ENCODE measurements around the gene CYP4F12. TPM values are rescaled to one million over a fixed set of nuclear protein-coding genes. Genes with fewer than 3 reads are reported as not detected.
"Not testable (repeated sequence)": the region's sequence is repeated elsewhere in the genome, so short reads cannot be mapped to it uniquely, and the experiment has no call there.

CYP4F12 gene
- total and polyA plus RNA-seq, 4 donors, result 2.2 to 7.6 (median 6.0) TPM

- 57% methylated on average over 3 of the region's 3 CpGs for WGBS (ENCODE audit: insufficient coverage)
- Histone ChIP-seq H3K4me1 (ENCODE audit: control insufficient read depth, insufficient read depth, low read length) (peaks cover 15% of the 10 kb centered on the region), H3K27me3 (ENCODE audit: control insufficient read depth, insufficient read depth, low read length) (peaks cover 2% of the 10 kb centered on the region), H3K9me3 (ENCODE audit: control insufficient read depth, insufficient read depth, low read length) (no peaks in the 10 kb centered on the region), H3K36me3 (ENCODE audit: control insufficient read depth, insufficient read depth, low read length) (no peaks in the 10 kb centered on the region), H3K27ac (ENCODE audit: low read depth, low read length) (no peak overlapping the region), H3K4me3 (ENCODE audit: low read depth, low read length) (no peak overlapping the region)
- no peak for DNase-seq (ENCODE audit: low read depth in 4 of 6, low spot score in 6 of 6)
These were observed 28.1 kb upstream of the CYP4F12 start for GRCh38 chr19:15644816-15645215.

- no peak overlapping the region for H3K27ac ChIP-seq (ENCODE audit: low read depth, low read length)
- H3K36me3 ChIP-seq (ENCODE audit: control insufficient read depth, insufficient read depth, low read length), result no peaks in the 10 kb centered on the region
- 73% methylated on average over 2 of the region's 2 CpGs for WGBS (ENCODE audit: insufficient coverage)
- H3K4me1 ChIP-seq (ENCODE audit: control insufficient read depth, insufficient read depth, low read length), result no peaks in the 10 kb centered on the region
- no peak for DNase-seq (ENCODE audit: low read depth in 4 of 6, low spot score in 6 of 6)
- no peaks in the 10 kb centered on the region for H3K9me3 ChIP-seq (ENCODE audit: control insufficient read depth, insufficient read depth, low read length)
- no peak overlapping the region for H3K4me3 ChIP-seq (ENCODE audit: low read depth, low read length)
- H3K27me3 ChIP-seq (ENCODE audit: control insufficient read depth, insufficient read depth, low read length), result peaks cover 2% of the 10 kb centered on the region
These were observed 23.4 kb upstream of the CYP4F12 start for GRCh38 chr19:15649526-15649925.

- not testable (repeated sequence) for H3K4me1 ChIP-seq (ENCODE audit: control insufficient read depth, insufficient read depth, low read length); H3K36me3 ChIP-seq (ENCODE audit: control insufficient read depth, insufficient read depth, low read length); H3K4me3 ChIP-seq (ENCODE audit: low read depth, low read length); H3K9me3 ChIP-seq (ENCODE audit: control insufficient read depth, insufficient read depth, low read length); H3K27me3 ChIP-seq (ENCODE audit: control insufficient read depth, insufficient read depth, low read length); DNase-seq (ENCODE audit: low read depth in 4 of 6, low spot score in 6 of 6); H3K27ac ChIP-seq (ENCODE audit: low read depth, low read length)
These were observed 22.8 kb upstream of the CYP4F12 start for GRCh38 chr19:15650123-15650522.

GRCh38 chr19:15651791-15652190, 21.1 kb upstream of the CYP4F12 start:
- H3K27me3 ChIP-seq (ENCODE audit: control insufficient read depth, insufficient read depth, low read length), result no peaks in the 10 kb centered on the region
- H3K36me3 ChIP-seq (ENCODE audit: control insufficient read depth, insufficient read depth, low read length), result no peaks in the 10 kb centered on the region
- no peak overlapping the region for H3K4me3 ChIP-seq (ENCODE audit: low read depth, low read length)
- H3K4me1 ChIP-seq (ENCODE audit: control insufficient read depth, insufficient read depth, low read length), result no peaks in the 10 kb centered on the region
- no CpG with 5 or more reads among the region's 3 CpGs for WGBS (ENCODE audit: insufficient coverage)
- H3K9me3 ChIP-seq (ENCODE audit: control insufficient read depth, insufficient read depth, low read length), result no peaks in the 10 kb centered on the region
- H3K27ac ChIP-seq (ENCODE audit: low read depth, low read length), result no peak overlapping the region
- DNase-seq (ENCODE audit: low read depth in 4 of 6, low spot score in 6 of 6), result no peak

GRCh38 chr19:15652559-15653278, 20.2 kb upstream of the CYP4F12 start:
- WGBS (ENCODE audit: insufficient coverage), result 77% methylated on average over 6 of the region's 8 CpGs
- no peak for DNase-seq (ENCODE audit: low read depth in 4 of 6, low spot score in 6 of 6)
- no peaks in the 10 kb centered on the region for H3K36me3 ChIP-seq (ENCODE audit: control insufficient read depth, insufficient read depth, low read length)
- no peaks in the 10 kb centered on the region for H3K9me3 ChIP-seq (ENCODE audit: control insufficient read depth, insufficient read depth, low read length)
- no peak overlapping the region for H3K27ac ChIP-seq (ENCODE audit: low read depth, low read length)
- no peaks in the 10 kb centered on the region for H3K4me1 ChIP-seq (ENCODE audit: control insufficient read depth, insufficient read depth, low read length)
- H3K27me3 ChIP-seq (ENCODE audit: control insufficient read depth, insufficient read depth, low read length), result no peaks in the 10 kb centered on the region
- H3K4me3 ChIP-seq (ENCODE audit: low read depth, low read length), result no peak overlapping the region

GRCh38 chr19:15656467-15656866, 16.4 kb upstream of the CYP4F12 start:
- no peak for DNase-seq (ENCODE audit: low read depth in 4 of 6, low spot score in 6 of 6)
- Histone ChIP-seq H3K27me3 (ENCODE audit: control insufficient read depth, insufficient read depth, low read length) (no peaks in the 10 kb centered on the region), H3K36me3 (ENCODE audit: control insufficient read depth, insufficient read depth, low read length) (no peaks in the 10 kb centered on the region), H3K27ac (ENCODE audit: low read depth, low read length) (no peak overlapping the region), H3K4me1 (ENCODE audit: control insufficient read depth, insufficient read depth, low read length) (no peaks in the 10 kb centered on the region), H3K4me3 (ENCODE audit: low read depth, low read length) (no peak overlapping the region), H3K9me3 (ENCODE audit: control insufficient read depth, insufficient read depth, low read length) (no peaks in the 10 kb centered on the region)

GRCh38 chr19:15663247-15663646, 9.6 kb upstream of the CYP4F12 start:
- Histone ChIP-seq H3K36me3 (ENCODE audit: control insufficient read depth, insufficient read depth, low read length) (no peaks in the 10 kb centered on the region), H3K4me1 (ENCODE audit: control insufficient read depth, insufficient read depth, low read length) (no peaks in the 10 kb centered on the region), H3K27ac (ENCODE audit: low read depth, low read length) (no peak overlapping the region), H3K9me3 (ENCODE audit: control insufficient read depth, insufficient read depth, low read length) (no peaks in the 10 kb centered on the region), H3K27me3 (ENCODE audit: control insufficient read depth, insufficient read depth, low read length) (peaks cover 2% of the 10 kb centered on the region), H3K4me3 (ENCODE audit: low read depth, low read length) (no peak overlapping the region)
- 77% methylated on average over 4 of the region's 4 CpGs for WGBS (ENCODE audit: insufficient coverage)
- DNase-seq (ENCODE audit: low read depth in 4 of 6, low spot score in 6 of 6), result no peak

GRCh38 chr19:15666186-15666585, 6.7 kb upstream of the CYP4F12 start:
- Histone ChIP-seq H3K4me3 (ENCODE audit: low read depth, low read length) (no peak overlapping the region), H3K9me3 (ENCODE audit: control insufficient read depth, insufficient read depth, low read length) (no peaks in the 10 kb centered on the region), H3K27me3 (ENCODE audit: control insufficient read depth, insufficient read depth, low read length) (peaks cover 6% of the 10 kb centered on the region), H3K4me1 (ENCODE audit: control insufficient read depth, insufficient read depth, low read length) (no peaks in the 10 kb centered on the region), H3K27ac (ENCODE audit: low read depth, low read length) (no peak overlapping the region), H3K36me3 (ENCODE audit: control insufficient read depth, insufficient read depth, low read length) (no peaks in the 10 kb centered on the region)
- no peak for DNase-seq (ENCODE audit: low read depth in 4 of 6, low spot score in 6 of 6)
- WGBS (ENCODE audit: insufficient coverage), result 11% methylated on average over 1 of the region's 1 CpG

GRCh38 chr19:15666883-15667282, 6.0 kb upstream of the CYP4F12 start:
- H3K4me3 ChIP-seq (ENCODE audit: low read depth, low read length), result no peak overlapping the region
- peaks cover 6% of the 10 kb centered on the region for H3K27me3 ChIP-seq (ENCODE audit: control insufficient read depth, insufficient read depth, low read length)
- no peak for DNase-seq (ENCODE audit: low read depth in 4 of 6, low spot score in 6 of 6)
- H3K9me3 ChIP-seq (ENCODE audit: control insufficient read depth, insufficient read depth, low read length), result no peaks in the 10 kb centered on the region
- WGBS (ENCODE audit: insufficient coverage), result 60% methylated on average over 1 of the region's 4 CpGs
- H3K36me3 ChIP-seq (ENCODE audit: control insufficient read depth, insufficient read depth, low read length), result no peaks in the 10 kb centered on the region
- no peaks in the 10 kb centered on the region for H3K4me1 ChIP-seq (ENCODE audit: control insufficient read depth, insufficient read depth, low read length)
- no peak overlapping the region for H3K27ac ChIP-seq (ENCODE audit: low read depth, low read length)

- Histone ChIP-seq H3K27me3 (ENCODE audit: control insufficient read depth, insufficient read depth, low read length) (peaks cover 4% of the 10 kb centered on the region), H3K27ac (ENCODE audit: low read depth, low read length) (no peak overlapping the region), H3K36me3 (ENCODE audit: control insufficient read depth, insufficient read depth, low read length) (no peaks in the 10 kb centered on the region), H3K4me3 (ENCODE audit: low read depth, low read length) (no peak overlapping the region), H3K9me3 (ENCODE audit: control insufficient read depth, insufficient read depth, low read length) (no peaks in the 10 kb centered on the region), H3K4me1 (ENCODE audit: control insufficient read depth, insufficient read depth, low read length) (peaks cover 11% of the 10 kb centered on the region)
- WGBS (ENCODE audit: insufficient coverage), result 41% methylated on average over 3 of the region's 3 CpGs
- no peak for DNase-seq (ENCODE audit: low read depth in 4 of 6, low spot score in 6 of 6)
These were observed 3.4 kb upstream of the CYP4F12 start for GRCh38 chr19:15669440-15669839.

Data from spinal cord (tissue), 10 donors.